HepG2 (cell line): ENCODE results near the gene ZKSCAN3. TPM values are rescaled to one million over a fixed set of nuclear protein-coding genes. Genes with fewer than 3 reads are reported as not detected.
A peak's percentile ranks its signal among the peaks of the same experiment; 100 is the strongest.

Experiments used
- ATAC-seq: fragments of 200-7000 bp; cut with Tn5 transposase; 3 replicates; pipeline ENCODE4 v1.9.1; 2020; ENCODE audit warnings: mild to moderate bottlenecking, moderate library complexity
- BruUV-seq: library from RNA; stranded (reverse); fragments of 400-500 nt; replicated peaks from 2 replicates; lab custom pipeline; 2021; lab: Mats Ljungman, UMichigan
- CTCF ChIA-PET: fragments of 300-600 bp; formaldehyde crosslinking; extraction: SDS; loops from one replicate; lab custom pipeline; 2021; ENCODE audit warnings: low total read pairs, inconsistent platforms, low intra/inter-chr PET ratio; lab: Yijun Ruan, JAX
- POLR2A ChIA-PET: fragments of 350-600 bp; sonication (Branson Sonifier 250); formaldehyde crosslinking; loops from one replicate; lab custom pipeline; 2020; ENCODE audit warnings: antibody characterized with exemption, inconsistent platforms; lab: Yijun Ruan, JAX
- DNase-seq: peaks from one replicate; pipeline ENCODE4 v3.0.0-alpha.2; 2015; ENCODE audit warnings: low spot score
- FAIRE-seq: peaks from 3 replicates; lab custom pipeline; 2011; peaks lifted over from hg19 to GRCh38; lab: Jason Lieb, UNC
- H2AFZ ChIP-seq: one replicate; pipeline ENCODE4 v1.6.1; 2011; ENCODE audit warnings: low read length, inconsistent platforms
- H3K27ac ChIP-seq: fragments of 300-600 bp; 3 replicates; pipeline ENCODE4 v1.8.0; 2011; ENCODE audit warnings: mixed run types, mild to moderate bottlenecking, mixed read lengths, low read length, inconsistent platforms; ENCODE audit not compliant: insufficient read depth; ENCODE audit errors: extremely low read length
- H3K27me3 ChIP-seq, 2 experiments: fragments of 200-600 bp in 1 of 2; 2 replicates in 1 of 2; 3 replicates in 1 of 2; pipeline versions ENCODE4 v1.6.0 to v1.8.0; 2011; ENCODE audit warnings: low read length in 2 of 2, mild to moderate bottlenecking in 2 of 2, moderate library complexity in 2 of 2, inconsistent platforms in 1 of 2; ENCODE audit not compliant: insufficient read depth in 2 of 2, control insufficient read depth in 1 of 2
- H3K36me3 ChIP-seq, 2 experiments: fragments of 200-600 bp in 1 of 2; replicated peaks in 1 of 2; 2 replicates in 1 of 2; 3 replicates in 1 of 2; pipeline versions ENCODE4 v1.5.1 to v1.8.0; 2011; ENCODE audit warnings: low read length in 2 of 2, inconsistent platforms in 1 of 2; ENCODE audit not compliant: insufficient read depth in 2 of 2, control insufficient read depth in 1 of 2
- H3K4me1 ChIP-seq: 2 replicates; pipeline ENCODE4 v1.5.1; 2012; ENCODE audit warnings: low read length, inconsistent platforms; ENCODE audit not compliant: insufficient read depth
- H3K4me2 ChIP-seq: 2 replicates; pipeline ENCODE4 v1.6.0; 2011; ENCODE audit warnings: low read depth, low read length, inconsistent platforms
- H3K4me3 ChIP-seq, 3 experiments: fragments of 200-600 bp in 1 of 3; sonication (generic), shearing (Covaris generic) in 1 of 3; replicated peaks in 1 of 3; 2 replicates each; pipeline ENCODE4 v1.5.1; 2011 to 2016; ENCODE audit warnings: low read length in 3 of 3, inconsistent platforms in 2 of 3, low read depth in 2 of 3, mild to moderate bottlenecking in 2 of 3, control low read depth in 1 of 3, mixed read lengths in 1 of 3; ENCODE audit not compliant: insufficient read depth in 1 of 3
- H3K79me2 ChIP-seq: one replicate; pipeline ENCODE4 v1.6.1; 2011; ENCODE audit warnings: low read length, inconsistent platforms; ENCODE audit not compliant: insufficient read depth
- H3K9ac ChIP-seq: 2 replicates; pipeline ENCODE4 v1.6.0; 2011; ENCODE audit warnings: mild to moderate bottlenecking, low read depth, low read length, inconsistent platforms; ENCODE audit not compliant: insufficient read depth
- H3K9me3 ChIP-seq: 2 replicates; pipeline ENCODE4 v1.5.1; 2012; ENCODE audit warnings: mild to moderate bottlenecking, low read length
- H4K20me1 ChIP-seq: 2 replicates; pipeline ENCODE4 v1.6.0; 2011; ENCODE audit warnings: inconsistent platforms, mild to moderate bottlenecking, low read length, moderate library complexity; ENCODE audit not compliant: insufficient read depth
- ARNT ChIP-seq: fragments of 450-650 bp; IDR thresholded peaks from 2 replicates; pipeline ENCODE4 v1.6.1; 2017
- ATM ChIP-seq: fragments of 450-650 bp; IDR thresholded peaks from 2 replicates; pipeline ENCODE4 v1.7.1; 2017; ENCODE audit warnings: mild to moderate bottlenecking, borderline replicate concordance
- FOXA1 ChIP-seq, 2 experiments: fragments of 450-650 bp in 1 of 2; sonication (generic) in 1 of 2; formaldehyde crosslinking in 1 of 2; IDR thresholded peaks; 2 replicates each; pipeline versions ENCODE4 v1.4.0 to v1.6.1; 2016 to 2020; ENCODE audit warnings: missing genetic modification reagents in 1 of 2
- IRF2 ChIP-seq: IDR thresholded peaks from 2 replicates; pipeline ENCODE4 v1.6.1; 2018; ENCODE audit warnings: missing genetic modification reagents, missing compliant biosample characterization
- KLF6 ChIP-seq: IDR thresholded peaks from 2 replicates; pipeline ENCODE4 v1.8.0; 2016; ENCODE audit warnings: missing biosample characterization, missing genetic modification reagents
- MXD4 ChIP-seq: IDR thresholded peaks from 2 replicates; pipeline ENCODE4 v1.6.1; 2016; ENCODE audit warnings: mild to moderate bottlenecking, missing biosample characterization, missing genetic modification reagents
- NFATC3 ChIP-seq: sonication (generic); formaldehyde crosslinking; IDR thresholded peaks from 2 replicates; pipeline ENCODE4 v1.5.1; 2020; ENCODE audit warnings: mild to moderate bottlenecking, missing genetic modification reagents
- NR2C2 ChIP-seq: sonication (generic); formaldehyde crosslinking; IDR thresholded peaks from 2 replicates; pipeline ENCODE4 v1.4.0; 2020; ENCODE audit warnings: missing genetic modification reagents, mild to moderate bottlenecking, moderate library complexity, borderline replicate concordance
- PAX8 ChIP-seq: sonication (generic); formaldehyde crosslinking; IDR thresholded peaks from 2 replicates; pipeline ENCODE4 v1.8.0; 2022; ENCODE audit warnings: mild to moderate bottlenecking, missing genetic modification reagents, borderline replicate concordance
- PCBP1 ChIP-seq: fragments of 200-400 bp; formaldehyde crosslinking; IDR thresholded peaks from 2 replicates; pipeline ENCODE4 v1.6.1; 2017; ENCODE audit warnings: mild to moderate bottlenecking, low read depth, low read length, borderline replicate concordance
- POLR2AphosphoS5 ChIP-seq: IDR thresholded peaks from 2 replicates; pipeline ENCODE4 v1.6.1; 2012; ENCODE audit warnings: low read depth, low read length
- POLR2G ChIP-seq: fragments of 200-400 bp; formaldehyde crosslinking; IDR thresholded peaks from 2 replicates; pipeline ENCODE4 v1.6.1; 2018; ENCODE audit warnings: mild to moderate bottlenecking, low read depth, low read length, moderate library complexity
- ZNF101 ChIP-seq: sonication (generic); formaldehyde crosslinking; IDR thresholded peaks from 2 replicates; pipeline ENCODE4 v1.4.0; 2020; ENCODE audit warnings: mild to moderate bottlenecking, low read depth, missing genetic modification reagents, borderline replicate concordance
- ZNF296 ChIP-seq: sonication (generic); formaldehyde crosslinking; conservative IDR thresholded peaks from 2 replicates; pipeline ENCODE4 v1.5.0; 2020; ENCODE audit warnings: mild to moderate bottlenecking, missing genetic modification reagents
- ZNF547 ChIP-seq: sonication (generic); formaldehyde crosslinking; IDR thresholded peaks from 2 replicates; pipeline ENCODE4 v1.5.1; 2020; ENCODE audit warnings: mild to moderate bottlenecking, missing genetic modification reagents
- ZNF605 ChIP-seq: sonication (generic); formaldehyde crosslinking; IDR thresholded peaks from 2 replicates; pipeline ENCODE4 v1.8.0; 2022; ENCODE audit warnings: mild to moderate bottlenecking, missing genetic modification reagents
- ZNF652 ChIP-seq: IDR thresholded peaks from 2 replicates; pipeline ENCODE4 v1.6.1; 2016; ENCODE audit warnings: low read depth, borderline replicate concordance
- ZNF678 ChIP-seq: sonication (generic); formaldehyde crosslinking; IDR thresholded peaks from 2 replicates; pipeline ENCODE4 v1.4.0; 2020; ENCODE audit warnings: mild to moderate bottlenecking, missing genetic modification reagents
- ZNF713 ChIP-seq: sonication (generic); formaldehyde crosslinking; IDR thresholded peaks from 2 replicates; pipeline ENCODE4 v1.4.0; 2020; ENCODE audit warnings: mild to moderate bottlenecking, missing genetic modification reagents
- ZNF766 ChIP-seq: sonication (generic); formaldehyde crosslinking; IDR thresholded peaks from 2 replicates; pipeline ENCODE4 v1.5.0; 2020; ENCODE audit warnings: missing genetic modification reagents, borderline replicate concordance
- WGBS: methylation state at CpG from one replicate; pipeline ENCODE4 v1.1.6; 2017; ENCODE audit warnings: low lambda C conversion rate; 5-methylcytosine and 5-hydroxymethylcytosine counted together
- in situ Hi-C: cut with HindIII; loops from 2 replicates; pipeline ENCODE4 v1.10.0; 2017; ENCODE audit warnings: low pct_unique_long_range_greater_than_20kb; ENCODE audit not compliant: extremely low pct_ligation_motif_present
- intact Hi-C: fragments of 100-400 bp; cut with micrococcal nuclease; formaldehyde crosslinking; loops from one replicate; pipeline ENCODE4 v1.10.0; 2022; ENCODE audit not compliant: unreplicated experiment
- polyA plus RNA-seq, 8 experiments: library from polyadenylated mRNA; depleted of rRNA in 3 of 8; stranded (reverse) in 7 of 8; unstranded in 1 of 8; fragments of >200 nt; fragmentation: Illumina TruSeq in 4 of 8; extraction: Trizol in 4 of 8; gene quantifications; 2 replicates each; pipeline versions ENCODE4 v1.2.1 to v1.2.3, GENCODE V29; 2011 to 2016; ENCODE audit warnings: low read depth in 4 of 8, missing spikeins in 1 of 8, mixed read lengths in 1 of 8; ENCODE audit not compliant: insufficient read depth in 1 of 8
- total RNA-seq, 5 experiments: library from RNA; depleted of rRNA; stranded (reverse); fragments of >200 nt; fragmentation: Illumina TruSeq; extraction: Trizol; gene quantifications; 2 replicates each; pipeline ENCODE4 v1.2.3, GENCODE V29; 2016; ENCODE audit warnings: low read depth in 1 of 5
- TF ChIP-seq, protein P1 (sequence below): sonication (generic); formaldehyde crosslinking; IDR thresholded peaks from 2 replicates; pipeline ENCODE4 v1.4.0; 2020; ENCODE audit warnings: mild to moderate bottlenecking, missing genetic modification reagents
- TF ChIP-seq, protein P2 (sequence below): sonication (generic); formaldehyde crosslinking; IDR thresholded peaks from 2 replicates; pipeline ENCODE4 v1.5.1; 2020; ENCODE audit warnings: mild to moderate bottlenecking, missing genetic modification reagents, borderline replicate concordance

The ZKSCAN3 gene
- total and polyA plus RNA-seq, 2 of the 13 experiments (the other 11 are each of a cell fraction or from before 2014, with no cell fraction given): 3.3 to 7.4 TPM

GRCh38 chr6:28351493-28351925, 1.8 kb downstream of the ZKSCAN3 start:
- no peak for ATAC-seq
- H3K79me2 ChIP-seq: peaks cover 26% of the 10 kb centered on the region
- no TSS peak for BruUV-seq
- WGBS: 95% methylated on average over 2 of the region's 2 CpGs
- CTCF ChIA-PET: no interaction called here
- H3K27ac ChIP-seq: peak overlapping the region; percentile 77
- H3K9ac ChIP-seq: no peak overlapping the region
- H2AFZ ChIP-seq: no peak overlapping the region
- no peaks in the 10 kb centered on the region; a peak in 1 of 5 replicates for H3K27me3 ChIP-seq
- no peaks in the 10 kb centered on the region for H3K9me3 ChIP-seq
- in situ Hi-C loops (no loop called here), intact Hi-C loops (no loop called here)
- POLR2A ChIA-PET: interaction anchor here (2.1 to 2.3 kb wide), 4 partner anchors 16 to 99 kb away, joined by 18 to 28 read pairs (median 23); partner anchors contain the start of genes ZKSCAN4, ZSCAN26 and ZSCAN31
- H3K4me2 ChIP-seq: peak overlapping the region; percentile 92
- no peaks in the 10 kb centered on the region for H3K36me3 ChIP-seq
- FAIRE-seq: no peak
- H4K20me1 ChIP-seq: no peaks in the 10 kb centered on the region
- DNase-seq: no peak
- H3K4me1 ChIP-seq: peaks cover 33% of the 10 kb centered on the region
- H3K4me3 ChIP-seq: no peak overlapping the region
- TF ChIP-seq ZNF547 (CRISPR knock-in tag) (no peak), NFATC3 (CRISPR knock-in tag) (no peak), PAX8 (no peak), ZNF296 (no peak), ZNF678 (CRISPR knock-in tag) (no peak), POLR2G (no peak), ZNF766 (CRISPR knock-in tag) (no peak), ZNF101 (CRISPR knock-in tag) (no peak), FOXA1 (IDR thresholded peaks at IDR 0.05) (peak; percentile 51; the same call in 1 of the 2 replicates), FOXA1 (CRISPR knock-in tag; IDR thresholded peaks at IDR 0.05) (no peak), POLR2AphosphoS5 (no peak), ZNF713 (CRISPR knock-in tag) (no peak), KLF6 (CRISPR knock-in tag) (no peak), ATM (0 out of 2 replicates have a peak, but pooled peaks have one; percentile 58), IRF2 (no peak), PCBP1 (0 out of 2 replicates have a peak, but pooled peaks have one; percentile 45), ARNT (no peak), NR2C2 (CRISPR knock-in tag) (no peak), ZNF605 (no peak), ZNF652 (CRISPR knock-in tag) (no peak), MXD4 (CRISPR knock-in tag) (no peak)
- TF ChIP-seq, protein P1, sequence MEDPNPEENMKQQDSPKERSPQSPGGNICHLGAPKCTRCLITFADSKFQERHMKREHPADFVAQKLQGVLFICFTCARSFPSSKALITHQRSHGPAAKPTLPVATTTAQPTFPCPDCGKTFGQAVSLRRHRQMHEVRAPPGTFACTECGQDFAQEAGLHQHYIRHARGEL (CRISPR knock-in tag): no peak
- TF ChIP-seq, protein P2, sequence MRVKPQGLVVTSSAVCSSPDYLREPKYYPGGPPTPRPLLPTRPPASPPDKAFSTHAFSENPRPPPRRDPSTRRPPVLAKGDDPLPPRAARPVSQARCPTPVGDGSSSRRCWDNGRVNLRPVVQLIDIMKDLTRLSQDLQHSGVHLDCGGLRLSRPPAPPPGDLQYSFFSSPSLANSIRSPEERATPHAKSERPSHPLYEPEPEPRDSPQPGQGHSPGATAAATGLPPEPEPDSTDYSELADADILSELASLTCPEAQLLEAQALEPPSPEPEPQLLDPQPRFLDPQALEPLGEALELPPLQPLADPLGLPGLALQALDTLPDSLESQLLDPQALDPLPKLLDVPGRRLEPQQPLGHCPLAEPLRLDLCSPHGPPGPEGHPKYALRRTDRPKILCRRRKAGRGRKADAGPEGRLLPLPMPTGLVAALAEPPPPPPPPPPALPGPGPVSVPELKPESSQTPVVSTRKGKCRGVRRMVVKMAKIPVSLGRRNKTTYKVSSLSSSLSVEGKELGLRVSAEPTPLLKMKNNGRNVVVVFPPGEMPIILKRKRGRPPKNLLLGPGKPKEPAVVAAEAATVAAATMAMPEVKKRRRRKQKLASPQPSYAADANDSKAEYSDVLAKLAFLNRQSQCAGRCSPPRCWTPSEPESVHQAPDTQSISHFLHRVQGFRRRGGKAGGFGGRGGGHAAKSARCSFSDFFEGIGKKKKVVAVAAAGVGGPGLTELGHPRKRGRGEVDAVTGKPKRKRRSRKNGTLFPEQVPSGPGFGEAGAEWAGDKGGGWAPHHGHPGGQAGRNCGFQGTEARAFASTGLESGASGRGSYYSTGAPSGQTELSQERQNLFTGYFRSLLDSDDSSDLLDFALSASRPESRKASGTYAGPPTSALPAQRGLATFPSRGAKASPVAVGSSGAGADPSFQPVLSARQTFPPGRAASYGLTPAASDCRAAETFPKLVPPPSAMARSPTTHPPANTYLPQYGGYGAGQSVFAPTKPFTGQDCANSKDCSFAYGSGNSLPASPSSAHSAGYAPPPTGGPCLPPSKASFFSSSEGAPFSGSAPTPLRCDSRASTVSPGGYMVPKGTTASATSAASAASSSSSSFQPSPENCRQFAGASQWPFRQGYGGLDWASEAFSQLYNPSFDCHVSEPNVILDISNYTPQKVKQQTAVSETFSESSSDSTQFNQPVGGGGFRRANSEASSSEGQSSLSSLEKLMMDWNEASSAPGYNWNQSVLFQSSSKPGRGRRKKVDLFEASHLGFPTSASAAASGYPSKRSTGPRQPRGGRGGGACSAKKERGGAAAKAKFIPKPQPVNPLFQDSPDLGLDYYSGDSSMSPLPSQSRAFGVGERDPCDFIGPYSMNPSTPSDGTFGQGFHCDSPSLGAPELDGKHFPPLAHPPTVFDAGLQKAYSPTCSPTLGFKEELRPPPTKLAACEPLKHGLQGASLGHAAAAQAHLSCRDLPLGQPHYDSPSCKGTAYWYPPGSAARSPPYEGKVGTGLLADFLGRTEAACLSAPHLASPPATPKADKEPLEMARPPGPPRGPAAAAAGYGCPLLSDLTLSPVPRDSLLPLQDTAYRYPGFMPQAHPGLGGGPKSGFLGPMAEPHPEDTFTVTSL: no peak
